AG08395 (cell line): ENCODE measurements around the gene FADS2.

Experiments
- DNase-seq: peaks from one replicate; pipeline ENCODE4 v3.0.0; 2012; ENCODE audit warnings: mixed read lengths, low spot score

FADS2 gene

GRCh38 chr11:61905801-61906521 lies 77.9 kb downstream of the FADS2 start:
- DNase-seq = no peak

- no peak for DNase-seq
These were observed 78.4 kb downstream of the FADS2 start for GRCh38 chr11:61906522-61906909.

GRCh38 chr11:61907282-61907681 lies 79.2 kb downstream of the FADS2 start:
- no peak for DNase-seq

- no peak for DNase-seq
These were observed 80.0 kb downstream of the FADS2 start for GRCh38 chr11:61907871-61908729.

GRCh38 chr11:61908730-61909316 lies 80.7 kb downstream of the FADS2 start:
- no peak for DNase-seq

GRCh38 chr11:61910187-61911127 lies 82.4 kb downstream of the FADS2 start:
- DNase-seq = no peak

GRCh38 chr11:61911128-61911700 lies 83.1 kb downstream of the FADS2 start:
- DNase-seq = no peak

GRCh38 chr11:61911701-61912529 lies 83.8 kb downstream of the FADS2 start:
- no peak for DNase-seq

GRCh38 chr11:61912530-61912898 lies 84.4 kb downstream of the FADS2 start:
- no peak for DNase-seq

- DNase-seq = no peak
These were observed 85.0 kb downstream of the FADS2 start for GRCh38 chr11:61912991-61913698.

- no peak for DNase-seq
These were observed 85.7 kb downstream of the FADS2 start for GRCh38 chr11:61913699-61914395.

- DNase-seq = no peak
These were observed 86.5 kb downstream of the FADS2 start for GRCh38 chr11:61914471-61915171.

- no peak for DNase-seq
These were observed 88.7 kb downstream of the FADS2 start for GRCh38 chr11:61916737-61917333.
